Stimulated activated naive B cell treated with anti-CD40 and anti-IgM and Interleukin-4, amounts not matched to agents 10 μg/mL and 1 μg/mL and 100 μg/mL, for 72 hours (primary cell): ENCODE measurements around the gene CMTM4.
"Not testable (repeated sequence)": the region's sequence is repeated elsewhere in the genome, so short reads cannot be mapped to it uniquely, and the experiment has no call there.

Source experiments
- ATAC-seq, 2 donors: fragments of 150-1000 bp; cut with Tn5 transposase; replicated peaks; 2 replicates each; pipeline ENCODE4 v1.10.0; 2021; ENCODE audit warnings: moderate library complexity in 1 of 2
- DNase-seq: peaks from one replicate; pipeline ENCODE4 v3.0.0; 2021
- H3K27ac Mint-ChIP-seq: one replicate; pipeline ENCODE4 v1.8.0; 2022; ENCODE audit warnings: mild to moderate bottlenecking, mixed read lengths
- H3K27me3 Mint-ChIP-seq, 2 donors: one replicate each; pipeline ENCODE4 v1.8.0; 2022; ENCODE audit warnings: mixed read lengths in 2 of 2
- H3K36me3 Mint-ChIP-seq, 2 donors: one replicate each; pipeline ENCODE4 v1.8.0; 2022; ENCODE audit warnings: mixed read lengths in 2 of 2, mild to moderate bottlenecking in 1 of 2
- H3K4me1 Mint-ChIP-seq, 2 donors: one replicate each; pipeline ENCODE4 v1.8.0; 2022; ENCODE audit warnings: mixed read lengths in 2 of 2, mild to moderate bottlenecking in 1 of 2
- H3K4me3 Mint-ChIP-seq, 2 donors: one replicate each; pipeline ENCODE4 v1.8.0; 2022; ENCODE audit warnings: mild to moderate bottlenecking in 2 of 2, mixed read lengths in 2 of 2, moderate library complexity in 1 of 2
- H3K9me3 Mint-ChIP-seq, 2 donors: one replicate each; pipeline ENCODE4 v1.8.0; 2022; ENCODE audit warnings: mixed read lengths in 2 of 2, mild to moderate bottlenecking in 1 of 2

The CMTM4 gene

DNA sequence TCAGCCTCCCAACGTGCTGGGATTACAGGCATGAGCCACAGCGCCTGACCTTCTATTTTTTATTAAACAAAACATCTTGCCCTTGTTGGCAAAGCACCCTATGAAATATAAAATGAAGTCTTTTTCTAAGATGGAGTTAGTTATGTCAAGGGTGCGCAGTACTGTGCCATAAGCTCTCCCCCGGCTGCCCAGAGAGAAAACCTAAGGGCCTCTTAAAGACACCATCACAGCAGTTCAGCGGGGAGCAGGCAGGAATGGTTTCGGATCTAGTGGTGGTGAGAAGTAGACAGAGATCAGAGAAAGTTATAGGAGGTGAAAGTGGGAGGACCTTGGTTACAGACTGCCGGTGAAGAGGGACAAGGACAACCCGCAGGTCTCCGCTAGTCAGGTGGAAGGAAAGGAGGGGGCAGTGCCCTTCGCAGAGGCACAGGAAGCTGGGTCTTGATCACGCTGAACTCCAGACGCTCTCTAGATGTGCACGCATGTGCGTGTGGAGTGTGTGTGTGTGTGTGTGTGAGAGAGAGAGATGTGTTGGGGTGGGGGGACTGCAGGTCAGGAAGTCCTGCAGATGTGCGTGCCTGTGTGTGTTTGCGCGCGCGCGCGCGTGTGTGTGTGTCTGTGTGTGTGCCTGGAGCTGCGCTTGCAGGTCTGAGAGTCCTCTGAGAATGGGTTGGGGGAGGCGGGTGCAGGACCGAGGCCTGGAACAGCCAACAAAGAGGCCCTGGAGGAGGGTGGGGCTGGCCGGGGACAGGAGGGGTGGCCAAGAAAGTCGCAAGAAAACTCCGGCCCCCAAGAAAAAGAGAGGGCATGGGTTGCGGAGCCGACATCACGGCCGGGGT is 92.8 kb downstream of the CMTM4 start:
- DNase-seq (peak; percentile 56), ATAC-seq (peak; percentile 52 to 61)
- Mint-ChIP-seq H3K9me3 (peaks cover 7 to 12% of the 10 kb centered on the region in 2 donors), H3K4me3 (peak overlapping the region; percentile 87 to 97), H3K27me3 (peaks cover 38 to 39% of the 10 kb centered on the region in 2 donors), H3K36me3 (peaks cover 11 to 13% of the 10 kb centered on the region in 2 donors), H3K4me1 (peaks cover 25 to 53% of the 10 kb centered on the region in 2 donors), H3K27ac (peak overlapping the region; percentile 83)

- Mint-ChIP-seq H3K27me3 (peaks cover 39 to 47% of the 10 kb centered on the region in 2 donors), H3K4me3 (no peak overlapping the region), H3K27ac (no peak overlapping the region), H3K36me3 (peaks cover 11 to 13% of the 10 kb centered on the region in 2 donors), H3K9me3 (peaks cover 7 to 12% of the 10 kb centered on the region in 2 donors), H3K4me1 (peaks cover 19 to 42% of the 10 kb centered on the region in 2 donors)
- DNase-seq: no peak
- ATAC-seq: no peak
Observed at GRCh38 chr16:66601471-66601870, 95.1 kb downstream of the CMTM4 start.

GRCh38 chr16:66600477-66600876 is 96.1 kb downstream of the CMTM4 start:
- no peak for ATAC-seq
- peaks cover 7 to 12% of the 10 kb centered on the region in 2 donors for H3K9me3 Mint-ChIP-seq
- H3K27ac Mint-ChIP-seq: no peak overlapping the region
- no peak for DNase-seq
- peaks cover 39 to 47% of the 10 kb centered on the region in 2 donors for H3K27me3 Mint-ChIP-seq
- H3K4me3 Mint-ChIP-seq: no peak overlapping the region
- peaks cover 13 to 32% of the 10 kb centered on the region in 2 donors for H3K4me1 Mint-ChIP-seq
- peaks cover 11 to 13% of the 10 kb centered on the region in 2 donors for H3K36me3 Mint-ChIP-seq

DNA sequence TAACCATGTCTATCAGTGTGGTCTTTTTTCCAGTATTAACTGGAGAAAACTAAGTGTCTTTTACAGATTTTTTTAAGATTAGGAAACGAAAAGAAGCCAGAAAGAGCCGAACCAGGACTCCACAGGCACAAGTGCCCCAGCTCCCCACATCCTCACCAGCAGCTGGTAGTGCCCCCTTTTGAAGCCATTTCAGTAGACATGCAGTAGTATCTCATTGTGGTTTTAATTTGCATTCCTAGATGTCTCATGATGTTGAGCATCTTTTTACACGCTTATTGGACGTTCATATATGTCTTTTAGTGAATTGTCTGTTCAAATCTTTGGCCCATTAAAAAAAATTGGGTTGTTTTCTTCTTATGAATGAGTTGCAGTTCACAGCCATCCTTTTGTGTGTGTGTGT is 96.8 kb downstream of the CMTM4 start:
- H3K27me3 Mint-ChIP-seq: peaks cover 39 to 51% of the 10 kb centered on the region in 2 donors
- DNase-seq: no peak
- peaks cover 17 to 37% of the 10 kb centered on the region in 2 donors for H3K4me1 Mint-ChIP-seq

DNA sequence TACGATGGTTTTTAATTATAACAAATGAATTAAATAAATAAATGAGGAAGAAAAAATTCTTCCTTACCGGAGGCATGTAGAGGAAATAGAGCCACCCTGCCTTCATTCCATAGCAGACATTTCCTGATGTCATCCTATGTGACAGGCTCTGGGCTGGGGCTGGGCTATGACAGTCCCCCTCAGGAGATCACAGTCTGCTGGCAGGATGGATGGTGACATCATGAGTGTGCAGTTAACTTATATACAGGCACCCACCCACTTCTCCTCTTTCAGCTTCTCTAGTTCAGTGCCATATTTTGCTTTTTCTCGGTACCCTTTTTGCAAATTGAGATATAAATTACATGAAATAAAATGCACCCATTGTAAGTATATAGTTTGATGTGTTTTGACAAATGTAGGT is 98.4 kb downstream of the CMTM4 start:
- DNase-seq (no peak), ATAC-seq (no peak)
- Mint-ChIP-seq H3K27me3 (peaks cover 31 to 41% of the 10 kb centered on the region in 2 donors), H3K27ac (no peak overlapping the region), H3K4me1 (peaks cover 12 to 32% of the 10 kb centered on the region in 2 donors), H3K9me3 (peaks cover 7 to 14% of the 10 kb centered on the region in 2 donors), H3K36me3 (peaks cover 11 to 13% of the 10 kb centered on the region in 2 donors), H3K4me3 (no peak overlapping the region)

More for the DNA sequence above, 96.8 kb downstream of the CMTM4 start:
- no peak for ATAC-seq
- peaks cover 7 to 12% of the 10 kb centered on the region in 2 donors for H3K9me3 Mint-ChIP-seq
- no peak overlapping the region for H3K27ac Mint-ChIP-seq
- peaks cover 11 to 13% of the 10 kb centered on the region in 2 donors for H3K36me3 Mint-ChIP-seq
- no peak overlapping the region for H3K4me3 Mint-ChIP-seq

- Mint-ChIP-seq H3K27me3 (peaks cover 23 to 38% of the 10 kb centered on the region in 2 donors), H3K4me1 (peaks cover 10 to 24% of the 10 kb centered on the region in 2 donors), H3K4me3 (peak overlapping the region in 1 of 2 donors; percentile 30), H3K36me3 (peaks cover 11 to 13% of the 10 kb centered on the region in 2 donors), H3K27ac (no peak overlapping the region), H3K9me3 (peaks cover 7 to 14% of the 10 kb centered on the region in 2 donors)
- ATAC-seq: peak; percentile 37 to 76
- no peak for DNase-seq
Observed at GRCh38 chr16:66596986-66597848, 99.3 kb downstream of the CMTM4 start.

DNA sequence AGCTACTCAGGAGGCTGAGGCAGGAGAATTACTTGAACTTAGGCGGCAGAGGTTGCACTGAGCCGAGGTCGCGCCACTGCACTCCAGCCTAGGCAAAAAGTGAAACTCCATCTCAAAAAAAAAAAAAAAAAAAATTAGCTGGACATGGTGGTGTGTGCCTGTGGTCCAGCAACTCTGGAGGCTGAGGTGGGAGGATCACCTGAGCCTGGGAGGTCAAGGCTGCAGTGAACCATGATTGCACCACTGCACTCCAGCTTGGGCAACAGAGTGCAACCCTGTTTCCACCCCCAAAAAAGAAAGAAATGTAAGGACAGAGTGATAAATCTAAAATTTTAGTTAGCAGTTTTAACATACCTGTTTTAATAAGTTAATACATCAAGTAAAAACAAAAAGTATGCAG is 100.0 kb downstream of the CMTM4 start:
- not testable (repeated sequence) for DNase-seq, H3K27ac Mint-ChIP-seq, H3K4me3 Mint-ChIP-seq, ATAC-seq
- peaks cover 10 to 11% of the 10 kb centered on the region in 2 donors for H3K36me3 Mint-ChIP-seq
- H3K9me3 Mint-ChIP-seq: peaks cover 7 to 11% of the 10 kb centered on the region in 2 donors
- H3K4me1 Mint-ChIP-seq: peaks cover 10 to 23% of the 10 kb centered on the region in 2 donors
- peaks cover 27 to 44% of the 10 kb centered on the region in 2 donors for H3K27me3 Mint-ChIP-seq

- peak; percentile 75 to 87 for ATAC-seq
- Mint-ChIP-seq H3K4me1 (peaks cover 14 to 32% of the 10 kb centered on the region in 2 donors), H3K27ac (no peak overlapping the region), H3K36me3 (no peaks in the 10 kb centered on the region), H3K27me3 (peaks cover 16 to 30% of the 10 kb centered on the region in 2 donors), H3K9me3 (peaks cover 0 to 2% of the 10 kb centered on the region in 2 donors), H3K4me3 (peak overlapping the region in 1 of 2 donors; percentile 19)
- peak; percentile 38 for DNase-seq
Observed at GRCh38 chr16:66594739-66595138, 101.8 kb downstream of the CMTM4 start.

DNA sequence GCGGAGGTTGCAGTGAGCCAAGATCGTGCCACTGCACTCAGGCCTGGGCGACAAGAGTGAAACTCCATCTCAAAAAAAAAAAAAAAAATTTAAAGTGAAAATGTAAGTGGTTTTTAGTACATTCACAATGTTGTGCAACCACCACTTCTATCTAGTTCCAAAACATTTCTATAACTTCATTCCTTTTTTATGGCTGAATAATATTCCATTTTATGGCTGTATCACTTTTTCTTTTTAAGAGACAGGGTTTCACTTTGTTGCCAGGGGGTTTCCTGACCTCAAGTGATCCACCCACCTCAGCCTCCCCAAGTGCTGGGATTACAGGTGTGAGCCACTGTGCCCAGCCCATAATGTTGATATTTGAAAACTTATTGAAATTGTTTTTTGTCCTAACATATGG is 103.7 kb downstream of the CMTM4 start:
- ATAC-seq: no peak
- Mint-ChIP-seq H3K9me3 (peaks cover 0 to 2% of the 10 kb centered on the region in 2 donors), H3K36me3 (no peaks in the 10 kb centered on the region), H3K4me1 (peaks cover 20 to 51% of the 10 kb centered on the region in 2 donors), H3K27me3 (peaks cover 9 to 28% of the 10 kb centered on the region in 2 donors), H3K4me3 (no peak overlapping the region), H3K27ac (no peak overlapping the region)
- no peak for DNase-seq

DNA sequence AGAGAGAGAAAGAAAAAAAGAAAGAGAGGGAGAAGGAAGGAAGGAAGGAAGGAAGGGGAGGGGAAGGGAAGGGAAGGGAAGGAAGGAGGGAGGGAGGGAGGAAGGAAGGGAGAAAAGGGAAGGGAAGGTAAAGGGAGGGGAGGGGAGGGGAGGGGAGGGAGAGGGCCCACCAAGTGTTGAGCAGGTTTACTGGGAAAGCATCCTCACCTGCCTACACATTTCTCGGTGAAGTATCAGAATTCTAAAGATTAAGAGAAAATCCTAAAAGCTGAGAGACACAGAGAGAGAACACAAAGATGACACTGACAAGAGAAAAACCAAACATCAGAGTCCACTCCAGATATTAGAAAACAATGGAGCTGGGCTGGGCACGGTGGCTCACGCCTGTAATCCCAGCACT is 104.3 kb downstream of the CMTM4 start:
- peaks cover 6 to 24% of the 10 kb centered on the region in 2 donors for H3K27me3 Mint-ChIP-seq
- H3K4me3 Mint-ChIP-seq: no peak overlapping the region
- no peaks in the 10 kb centered on the region for H3K36me3 Mint-ChIP-seq
- peaks cover 22 to 52% of the 10 kb centered on the region in 2 donors for H3K4me1 Mint-ChIP-seq
- ATAC-seq (no peak), DNase-seq (no peak)
- no peak overlapping the region for H3K27ac Mint-ChIP-seq
- peaks cover 0 to 2% of the 10 kb centered on the region in 2 donors for H3K9me3 Mint-ChIP-seq

GRCh38 chr16:66591018-66591417 is 105.5 kb downstream of the CMTM4 start:
- DNase-seq (no peak), ATAC-seq (no peak)
- Mint-ChIP-seq H3K4me3 (no peak overlapping the region), H3K4me1 (peaks cover 27 to 56% of the 10 kb centered on the region in 2 donors), H3K9me3 (peaks cover 0 to 2% of the 10 kb centered on the region in 2 donors), H3K27me3 (peaks cover 5 to 30% of the 10 kb centered on the region in 2 donors), H3K36me3 (no peaks in the 10 kb centered on the region), H3K27ac (no peak overlapping the region)

DNA sequence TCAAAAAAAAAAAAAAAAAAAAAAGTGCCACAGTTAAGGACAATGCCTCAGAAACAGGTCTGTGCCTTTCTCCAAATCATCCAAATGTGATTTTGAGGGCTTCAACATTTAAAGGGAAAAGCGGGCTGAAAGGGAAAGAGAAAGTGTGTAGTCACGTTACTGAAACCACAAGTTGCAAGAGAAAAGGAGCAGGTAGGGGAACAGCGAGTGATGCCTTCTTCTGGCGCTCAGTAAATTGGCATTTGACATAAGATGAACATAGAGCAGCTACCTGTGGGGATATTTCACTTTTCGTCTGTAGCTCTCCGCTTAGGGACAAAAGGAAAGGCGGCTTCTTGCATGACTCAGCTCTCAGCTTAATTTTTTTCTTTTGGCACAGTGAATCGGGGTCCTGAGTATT is 106.2 kb downstream of the CMTM4 start:
- Mint-ChIP-seq H3K27ac (peak overlapping the region; percentile 0), H3K27me3 (peaks cover 12 to 36% of the 10 kb centered on the region in 2 donors), H3K36me3 (no peaks in the 10 kb centered on the region), H3K4me3 (peak overlapping the region; percentile 72 to 82), H3K4me1 (peaks cover 34 to 63% of the 10 kb centered on the region in 2 donors), H3K9me3 (peaks cover 0 to 2% of the 10 kb centered on the region in 2 donors)
- ATAC-seq: no peak
- no peak for DNase-seq

- no peaks in the 10 kb centered on the region for H3K36me3 Mint-ChIP-seq
- peak; percentile 90 to 94 for ATAC-seq
- H3K4me3 Mint-ChIP-seq: peak overlapping the region; percentile 49 to 50
Observed at GRCh38 chr16:66588981-66589713, 107.4 kb downstream of the CMTM4 start.

More at GRCh38 chr16:66588981-66589713, 107.4 kb downstream of the CMTM4 start:
- no peak for DNase-seq
- Mint-ChIP-seq H3K27me3 (peaks cover 17 to 38% of the 10 kb centered on the region in 2 donors), H3K4me1 (peaks cover 26 to 53% of the 10 kb centered on the region in 2 donors), H3K9me3 (peaks cover 0 to 2% of the 10 kb centered on the region in 2 donors), H3K27ac (no peak overlapping the region)
